ENCODE results near the gene ITPKC. TPM values are rescaled to one million over a fixed set of nuclear protein-coding genes. Genes with fewer than 3 reads are reported as not detected.

ITPKC gene
- total and polyA plus RNA-seq, 2 of the 13 experiments (the other 11 are each of a cell fraction or from before 2014, with no cell fraction given) = 6.9 to 11.2 TPM

GRCh38 chr19:40714441-40715299 is 2.2 kb upstream of the ITPKC start (continued):
- TF ChIP-seq CSRNP2 (CRISPR knock-in tag; conservative IDR thresholded peaks at IDR 0.05; ENCODE audit: low read depth) (no peak), THAP11 (CRISPR knock-in tag; IDR thresholded peaks at IDR 0.05) (peak; percentile 51), ZNF335 (CRISPR knock-in tag; IDR thresholded peaks at IDR 0.05) (no peak), GRHL1 (CRISPR knock-in tag; conservative IDR thresholded peaks at IDR 0.05) (no peak), ZBTB14 (CRISPR knock-in tag; IDR thresholded peaks at IDR 0.05) (no peak), ZNF674 (CRISPR knock-in tag; IDR thresholded peaks at IDR 0.05; ENCODE audit: low read depth) (no peak), ZNF510 (CRISPR knock-in tag; IDR thresholded peaks at IDR 0.05; ENCODE audit: low read depth) (no peak), FOXC1 (CRISPR knock-in tag; IDR thresholded peaks at IDR 0.05; ENCODE audit: borderline replicate concordance) (no peak), ZHX2 (IDR thresholded peaks at IDR 0.05; ENCODE audit: low read depth) (no peak), ZHX2 (CRISPR knock-in tag; IDR thresholded peaks at IDR 0.05; ENCODE audit: borderline replicate concordance) (no peak), BCL6 (CRISPR knock-in tag; IDR thresholded peaks at IDR 0.05) (no peak), GMEB1 (CRISPR knock-in tag; IDR thresholded peaks at IDR 0.05; ENCODE audit: borderline replicate concordance) (no peak; the same call in 1 of the 2 replicates), SMAD1 (CRISPR knock-in tag; IDR thresholded peaks at IDR 0.05; ENCODE audit: borderline replicate concordance, low read depth) (0 out of 2 replicates have a peak, but pooled peaks have one; percentile 10), ZNF775 (CRISPR knock-in tag; IDR thresholded peaks at IDR 0.05; ENCODE audit: borderline replicate concordance) (no peak), ZNF225 (CRISPR knock-in tag; IDR thresholded peaks at IDR 0.05) (peak; percentile 27; the same call in 1 of the 2 replicates), ZMYM3 (CRISPR knock-in tag; IDR thresholded peaks at IDR 0.05) (no peak)

All from HepG2 (cell line).